SK-N-SH treated with all-trans-retinoic acid at 6 μM for 48 hours (cell line): ENCODE measurements around the gene OR4F6.

Source experiments
- GLIS3 ChIP-seq: fragments of 250-450 bp; sonication (Bioruptor Pico); IDR thresholded peaks from 2 replicates; pipeline ENCODE4 v1.5.0; 2020; ENCODE audit warnings: mild to moderate bottlenecking, moderate library complexity
- ISL1 ChIP-seq: fragments of 250-450 bp; sonication (Bioruptor Pico); IDR thresholded peaks from 2 replicates; pipeline ENCODE4 v2.1.2; 2022; ENCODE audit warnings: mild to moderate bottlenecking, moderate library complexity
- RARB ChIP-seq: fragments of 250-450 bp; sonication (Bioruptor Pico); IDR thresholded peaks from 2 replicates; pipeline ENCODE4 v1.8.0; 2021; ENCODE audit warnings: mild to moderate bottlenecking, moderate library complexity
- ZC3H10 ChIP-seq: fragments of 250-450 bp; sonication (Bioruptor Pico); IDR thresholded peaks from 2 replicates; pipeline ENCODE4 v1.5.1; 2021; ENCODE audit warnings: mild to moderate bottlenecking, moderate library complexity
- ZFP3 ChIP-seq: fragments of 250-450 bp; sonication (Bioruptor Pico); IDR thresholded peaks from 2 replicates; pipeline ENCODE4 v1.5.0; 2020; ENCODE audit warnings: mild to moderate bottlenecking, moderate library complexity
- ZFP30 ChIP-seq: fragments of 450-650 bp; formaldehyde crosslinking; IDR thresholded peaks from 2 replicates; pipeline ENCODE4 v1.5.0; 2022; ENCODE audit warnings: mild to moderate bottlenecking, moderate library complexity
- TF ChIP-seq, protein P1 (sequence below): fragments of 250-450 bp; sonication (Bioruptor Pico); IDR thresholded peaks from 2 replicates; pipeline ENCODE4 v1.8.0; 2020; ENCODE audit warnings: mild to moderate bottlenecking, moderate library complexity, borderline replicate concordance
- TF ChIP-seq, protein P2 (sequence below): fragments of 250-450 bp; sonication (Bioruptor Pico); IDR thresholded peaks from 2 replicates; pipeline ENCODE4 v1.5.1; 2020; ENCODE audit warnings: low read depth, mild to moderate bottlenecking, moderate library complexity
- TF ChIP-seq, protein P3 (sequence below): fragments of 250-450 bp; sonication (Bioruptor Pico); IDR thresholded peaks from 2 replicates; pipeline ENCODE4 v1.8.0; 2021; ENCODE audit warnings: low read depth, mild to moderate bottlenecking, moderate library complexity, borderline replicate concordance
- TF ChIP-seq, protein P4 (sequence below): fragments of 250-450 bp; sonication (Bioruptor Pico); IDR thresholded peaks from 2 replicates; pipeline ENCODE4 v1.5.1; 2021; ENCODE audit warnings: mild to moderate bottlenecking, moderate library complexity

DNA sequence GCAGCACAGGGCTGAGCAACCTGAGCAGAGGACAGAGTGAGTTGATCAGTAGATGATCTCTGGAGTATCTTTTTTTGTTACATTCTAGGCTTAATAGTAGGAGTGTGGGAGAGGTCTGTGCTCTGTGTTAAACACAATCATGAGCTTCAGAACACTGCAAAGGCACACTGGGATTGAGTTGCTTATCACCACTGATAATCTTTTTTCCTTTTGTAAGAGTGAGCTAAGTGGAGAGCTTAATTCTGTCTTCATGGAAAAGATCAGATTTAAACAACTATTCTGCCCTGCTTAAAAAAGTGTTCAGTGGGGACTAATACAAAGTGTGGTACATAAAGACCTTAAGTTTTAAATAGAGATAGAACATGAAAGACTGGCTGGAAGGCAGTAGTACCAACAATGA, 1.1 kb downstream of the OR4F6 start:
- no peak for TF ChIP-seq ZFP30 (CRISPR knock-in tag)
- TF ChIP-seq ZFP3 (CRISPR knock-in tag) = no peak
- TF ChIP-seq, protein P1, sequence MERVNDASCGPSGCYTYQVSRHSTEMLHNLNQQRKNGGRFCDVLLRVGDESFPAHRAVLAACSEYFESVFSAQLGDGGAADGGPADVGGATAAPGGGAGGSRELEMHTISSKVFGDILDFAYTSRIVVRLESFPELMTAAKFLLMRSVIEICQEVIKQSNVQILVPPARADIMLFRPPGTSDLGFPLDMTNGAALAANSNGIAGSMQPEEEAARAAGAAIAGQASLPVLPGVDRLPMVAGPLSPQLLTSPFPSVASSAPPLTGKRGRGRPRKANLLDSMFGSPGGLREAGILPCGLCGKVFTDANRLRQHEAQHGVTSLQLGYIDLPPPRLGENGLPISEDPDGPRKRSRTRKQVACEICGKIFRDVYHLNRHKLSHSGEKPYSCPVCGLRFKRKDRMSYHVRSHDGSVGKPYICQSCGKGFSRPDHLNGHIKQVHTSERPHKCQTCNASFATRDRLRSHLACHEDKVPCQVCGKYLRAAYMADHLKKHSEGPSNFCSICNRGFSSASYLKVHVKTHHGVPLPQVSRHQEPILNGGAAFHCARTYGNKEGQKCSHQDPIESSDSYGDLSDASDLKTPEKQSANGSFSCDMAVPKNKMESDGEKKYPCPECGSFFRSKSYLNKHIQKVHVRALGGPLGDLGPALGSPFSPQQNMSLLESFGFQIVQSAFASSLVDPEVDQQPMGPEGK (CRISPR knock-in tag) = no peak
- no peak for TF ChIP-seq RARB (CRISPR knock-in tag)
- TF ChIP-seq, protein P2, sequence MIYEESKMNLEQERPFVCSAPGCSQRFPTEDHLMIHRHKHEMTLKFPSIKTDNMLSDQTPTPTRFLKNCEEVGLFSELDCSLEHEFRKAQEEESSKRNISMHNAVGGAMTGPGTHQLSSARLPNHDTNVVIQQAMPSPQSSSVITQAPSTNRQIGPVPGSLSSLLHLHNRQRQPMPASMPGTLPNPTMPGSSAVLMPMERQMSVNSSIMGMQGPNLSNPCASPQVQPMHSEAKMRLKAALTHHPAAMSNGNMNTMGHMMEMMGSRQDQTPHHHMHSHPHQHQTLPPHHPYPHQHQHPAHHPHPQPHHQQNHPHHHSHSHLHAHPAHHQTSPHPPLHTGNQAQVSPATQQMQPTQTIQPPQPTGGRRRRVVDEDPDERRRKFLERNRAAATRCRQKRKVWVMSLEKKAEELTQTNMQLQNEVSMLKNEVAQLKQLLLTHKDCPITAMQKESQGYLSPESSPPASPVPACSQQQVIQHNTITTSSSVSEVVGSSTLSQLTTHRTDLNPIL (CRISPR knock-in tag) = no peak
- TF ChIP-seq, protein P3, sequence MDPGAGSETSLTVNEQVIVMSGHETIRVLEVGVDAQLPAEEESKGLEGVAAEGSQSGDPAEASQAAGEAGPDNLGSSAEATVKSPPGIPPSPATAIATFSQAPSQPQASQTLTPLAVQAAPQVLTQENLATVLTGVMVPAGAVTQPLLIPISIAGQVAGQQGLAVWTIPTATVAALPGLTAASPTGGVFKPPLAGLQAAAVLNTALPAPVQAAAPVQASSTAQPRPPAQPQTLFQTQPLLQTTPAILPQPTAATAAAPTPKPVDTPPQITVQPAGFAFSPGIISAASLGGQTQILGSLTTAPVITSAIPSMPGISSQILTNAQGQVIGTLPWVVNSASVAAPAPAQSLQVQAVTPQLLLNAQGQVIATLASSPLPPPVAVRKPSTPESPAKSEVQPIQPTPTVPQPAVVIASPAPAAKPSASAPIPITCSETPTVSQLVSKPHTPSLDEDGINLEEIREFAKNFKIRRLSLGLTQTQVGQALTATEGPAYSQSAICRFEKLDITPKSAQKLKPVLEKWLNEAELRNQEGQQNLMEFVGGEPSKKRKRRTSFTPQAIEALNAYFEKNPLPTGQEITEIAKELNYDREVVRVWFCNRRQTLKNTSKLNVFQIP = no peak
- TF ChIP-seq ZC3H10 (CRISPR knock-in tag) = no peak
- TF ChIP-seq, protein P4, sequence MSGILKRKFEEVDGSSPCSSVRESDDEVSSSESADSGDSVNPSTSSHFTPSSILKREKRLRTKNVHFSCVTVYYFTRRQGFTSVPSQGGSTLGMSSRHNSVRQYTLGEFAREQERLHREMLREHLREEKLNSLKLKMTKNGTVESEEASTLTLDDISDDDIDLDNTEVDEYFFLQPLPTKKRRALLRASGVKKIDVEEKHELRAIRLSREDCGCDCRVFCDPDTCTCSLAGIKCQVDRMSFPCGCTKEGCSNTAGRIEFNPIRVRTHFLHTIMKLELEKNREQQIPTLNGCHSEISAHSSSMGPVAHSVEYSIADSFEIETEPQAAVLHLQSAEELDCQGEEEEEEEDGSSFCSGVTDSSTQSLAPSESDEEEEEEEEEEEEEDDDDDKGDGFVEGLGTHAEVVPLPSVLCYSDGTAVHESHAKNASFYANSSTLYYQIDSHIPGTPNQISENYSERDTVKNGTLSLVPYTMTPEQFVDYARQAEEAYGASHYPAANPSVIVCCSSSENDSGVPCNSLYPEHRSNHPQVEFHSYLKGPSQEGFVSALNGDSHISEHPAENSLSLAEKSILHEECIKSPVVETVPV (CRISPR knock-in tag) = no peak
- no peak for TF ChIP-seq ISL1 (CRISPR knock-in tag)
- no peak for TF ChIP-seq GLIS3
